Uterus (tissue), 4 donors: Measurements from ENCODE around the gene PSMB10. TPM values are rescaled to one million over a fixed set of nuclear protein-coding genes. Genes with fewer than 3 reads are reported as not detected.
"Not testable (repeated sequence)": the region's sequence is repeated elsewhere in the genome, so short reads cannot be mapped to it uniquely, and the experiment has no call there.

Experiments used
- DNase-seq, 2 donors: peaks; one replicate each; pipeline ENCODE4 v3.0.0-alpha.2; 2019 to 2020
- H3K27ac ChIP-seq, 2 donors: fragments of 200-600 bp; sonication (generic); 1 replicate in 1 of 2; 2 replicates in 1 of 2; pipeline ENCODE4 v1.5.1; 2016 to 2018
- H3K27me3 ChIP-seq, 2 donors: fragments of 200-600 bp; sonication (generic); one replicate each; pipeline ENCODE4 v1.5.1; 2018 to 2019; ENCODE audit warnings: control low read depth in 1 of 2
- H3K36me3 ChIP-seq, 2 donors: fragments of 200-600 bp; sonication (generic); one replicate each; pipeline ENCODE4 v1.5.1; 2019; ENCODE audit warnings: control low read depth in 1 of 2
- H3K4me1 ChIP-seq, 2 donors: fragments of 200-600 bp; sonication (generic); one replicate each; pipeline ENCODE4 v1.5.1; 2018 to 2019; ENCODE audit warnings: control low read depth in 1 of 2
- H3K4me3 ChIP-seq, 2 donors: fragments of 200-600 bp; sonication (generic); 1 replicate in 1 of 2; 2 replicates in 1 of 2; pipeline ENCODE4 v1.5.1; 2018 to 2019; ENCODE audit warnings: mild to moderate bottlenecking in 1 of 2
- H3K9me3 ChIP-seq, 2 donors: fragments of 200-600 bp; sonication (generic); one replicate each; pipeline ENCODE4 v1.5.1; 2019; ENCODE audit warnings: control low read depth in 1 of 2
- CTCF ChIP-seq, 4 experiments: fragments of 200-600 bp in 2 of 4; fragments of 450-650 bp in 2 of 4; sonication (generic) in 2 of 4; IDR thresholded peaks; one replicate each; pipeline ENCODE4 v1.5.1; 2016 to 2019; ENCODE audit warnings: antibody characterized with exemption in 4 of 4, mild to moderate bottlenecking in 2 of 4, moderate library complexity in 1 of 4
- POLR2A ChIP-seq, 2 donors: fragments of 450-650 bp; IDR thresholded peaks; one replicate each; pipeline ENCODE4 v1.6.1; 2016; ENCODE audit warnings: antibody characterized with exemption in 2 of 2, mild to moderate bottlenecking in 1 of 2, moderate library complexity in 1 of 2
- intact Hi-C: fragments of 100-400 bp; cut with DNase I; formaldehyde crosslinking; loops from one replicate; pipeline ENCODE4 v1.15.1; 2023; ENCODE audit warnings: low total_unique reads
- total RNA-seq, 4 donors: library from RNA; depleted of rRNA in 3 of 4; stranded (reverse); fragments of >200 nt in 3 of 4; gene quantifications; one replicate each; pipeline versions ENCODE4 v1.1.0 to v1.2.4, GENCODE V29; 2014 to 2023
- donor health status: DM: yes; HTN: yes; CAD: no.

The PSMB10 gene
- total RNA-seq, 4 donors from 2014 or later = 9.5 to 30.7 (median 15.3) TPM

GRCh38 chr16:67915831-67916723 lies 20.6 kb downstream of the PSMB10 start:
- Histone ChIP-seq H3K4me1 (no peaks in the 10 kb centered on the region), H3K9me3 (no peaks in the 10 kb centered on the region), H3K27ac (no peak overlapping the region), H3K27me3 (no peaks in the 10 kb centered on the region), H3K4me3 (no peak overlapping the region), H3K36me3 (no peaks in the 10 kb centered on the region)
- TF ChIP-seq POLR2A (IDR thresholded peaks at IDR 0.05) (no peak), CTCF (IDR thresholded peaks at IDR 0.05) (no peak)
- DNase-seq = no peak
- intact Hi-C loops = no loop called here

- H3K27ac ChIP-seq, DNase-seq, H3K36me3 ChIP-seq, H3K4me1 ChIP-seq, H3K27me3 ChIP-seq, H3K4me3 ChIP-seq, H3K9me3 ChIP-seq, intact Hi-C loops: not testable (repeated sequence)
Observed at GRCh38 chr16:67915496-67915769, 21.2 kb downstream of the PSMB10 start.

- H3K36me3 ChIP-seq = no peaks in the 10 kb centered on the region
- DNase-seq = no peak
- H3K27me3 ChIP-seq = no peaks in the 10 kb centered on the region
- no peaks in the 10 kb centered on the region for H3K9me3 ChIP-seq
- no peak overlapping the region for H3K4me3 ChIP-seq
- H3K27ac ChIP-seq = no peak overlapping the region
- intact Hi-C loops = no loop called here
- no peaks in the 10 kb centered on the region for H3K4me1 ChIP-seq
- no peak for TF ChIP-seq POLR2A (IDR thresholded peaks at IDR 0.05)
- TF ChIP-seq CTCF (IDR thresholded peaks at IDR 0.05) = no peak
Observed at GRCh38 chr16:67914758-67915495, 21.7 kb downstream of the PSMB10 start.

GRCh38 chr16:67910158-67910557 lies 26.5 kb downstream of the PSMB10 start:
- Histone ChIP-seq H3K27me3 (no peaks in the 10 kb centered on the region), H3K9me3 (no peaks in the 10 kb centered on the region), H3K36me3 (no peaks in the 10 kb centered on the region), H3K27ac (no peak overlapping the region), H3K4me3 (no peak overlapping the region), H3K4me1 (no peaks in the 10 kb centered on the region)
- intact Hi-C loops = no loop called here
- TF ChIP-seq CTCF (IDR thresholded peaks at IDR 0.05) (no peak), POLR2A (IDR thresholded peaks at IDR 0.05) (no peak)
- DNase-seq = no peak

- intact Hi-C loops = no loop called here
- H3K36me3 ChIP-seq = no peaks in the 10 kb centered on the region
Observed at GRCh38 chr16:67909056-67909742, 27.5 kb downstream of the PSMB10 start.

More at GRCh38 chr16:67909056-67909742, 27.5 kb downstream of the PSMB10 start:
- H3K9me3 ChIP-seq = no peaks in the 10 kb centered on the region
- no peaks in the 10 kb centered on the region for H3K4me1 ChIP-seq
- H3K27me3 ChIP-seq = no peaks in the 10 kb centered on the region
- DNase-seq = no peak
- H3K4me3 ChIP-seq = no peak overlapping the region
- TF ChIP-seq CTCF (IDR thresholded peaks at IDR 0.05) (no peak), POLR2A (IDR thresholded peaks at IDR 0.05) (no peak)
- H3K27ac ChIP-seq = no peak overlapping the region
